Activated effector memory CD4-positive, alpha-beta T cell treated with Interleukin-2 at 50 U/mL for 16 hours (primary cell): Measurements from ENCODE around the gene DAB2.

Experiments used
- DNase-seq: peaks from one replicate; pipeline ENCODE4 v3.0.0-alpha.2; 2020

Gene DAB2

GRCh38 chr5:39331861-39332381 lies 92.9 kb downstream of the DAB2 start:
- no peak for DNase-seq

GRCh38 chr5:39328731-39329130 lies 96.0 kb downstream of the DAB2 start:
- DNase-seq: no peak

GRCh38 chr5:39323542-39323941 lies 101.2 kb downstream of the DAB2 start:
- no peak for DNase-seq
